HepG2 (cell line): ENCODE data around the gene PCYT2. TPM values are rescaled to one million over a fixed set of nuclear protein-coding genes. Genes with fewer than 3 reads are reported as not detected.
A peak's percentile ranks its signal among the peaks of the same experiment; 100 is the strongest.

ENCODE experiments used
- ATF3 ChIP-seq: sonication (generic); formaldehyde crosslinking; IDR thresholded peaks from 2 replicates; pipeline ENCODE4 v1.4.0; 2020; ENCODE audit warnings: missing genetic modification reagents
- CSRNP1 ChIP-seq: sonication (generic); formaldehyde crosslinking; IDR thresholded peaks from 2 replicates; pipeline ENCODE4 v1.8.1; 2023; ENCODE audit warnings: mild to moderate bottlenecking, missing genetic modification reagents
- FOXK1 ChIP-seq: sonication (generic); formaldehyde crosslinking; IDR thresholded peaks from 2 replicates; pipeline ENCODE4 v1.4.0; 2020; ENCODE audit warnings: low read depth, missing genetic modification reagents, borderline replicate concordance
- GATA4 ChIP-seq: sonication (generic); IDR thresholded peaks from 2 replicates; pipeline ENCODE4 v1.6.1; 2016; ENCODE audit warnings: antibody characterized with exemption, low read depth, borderline replicate concordance
- HDAC6 ChIP-seq: fragments of 200-600 bp; sonication (generic); IDR thresholded peaks from 2 replicates; pipeline ENCODE4 v1.7.0; 2017; ENCODE audit warnings: mild to moderate bottlenecking, antibody characterized with exemption, low read length, low read depth
- HIVEP1 ChIP-seq: sonication (generic); formaldehyde crosslinking; IDR thresholded peaks from 2 replicates; pipeline ENCODE4 v1.4.0; 2020; ENCODE audit warnings: mild to moderate bottlenecking, missing genetic modification reagents
- MYNN ChIP-seq: sonication (generic); formaldehyde crosslinking; IDR thresholded peaks from 2 replicates; pipeline ENCODE4 v1.4.0; 2020; ENCODE audit warnings: mild to moderate bottlenecking, low read depth, missing genetic modification reagents
- NFE2L2 ChIP-seq: fragments of 150-350 bp; IDR thresholded peaks from 2 replicates; pipeline ENCODE4 v1.6.1; 2014; ENCODE audit warnings: low read length
- POLR2A ChIP-seq, 2 experiments: IDR thresholded peaks; 2 replicates each; pipeline ENCODE4 v1.6.1; 2011; ENCODE audit warnings: low read depth in 2 of 2, low read length in 2 of 2, mild to moderate bottlenecking in 1 of 2, moderate library complexity in 1 of 2; ENCODE audit not compliant: insufficient read depth in 1 of 2
- POLR2AphosphoS5 ChIP-seq: IDR thresholded peaks from 2 replicates; pipeline ENCODE4 v1.6.1; 2012; ENCODE audit warnings: low read depth, low read length
- SKIL ChIP-seq: sonication (generic); formaldehyde crosslinking; IDR thresholded peaks from 2 replicates; pipeline ENCODE4 v1.8.0; 2022; ENCODE audit warnings: missing genetic modification reagents, mild to moderate bottlenecking, moderate library complexity, borderline replicate concordance
- SP2 ChIP-seq: sonication (generic); formaldehyde crosslinking; IDR thresholded peaks from 2 replicates; pipeline ENCODE4 v1.5.1; 2020; ENCODE audit warnings: mild to moderate bottlenecking, missing genetic modification reagents
- SRSF9 ChIP-seq: fragments of 200-400 bp; formaldehyde crosslinking; IDR thresholded peaks from 2 replicates; pipeline ENCODE4 v1.6.1; 2018; ENCODE audit warnings: borderline replicate concordance, mild to moderate bottlenecking, low read depth, low read length; ENCODE audit not compliant: insufficient read depth, poor library complexity, severe bottlenecking
- TBP ChIP-seq: sonication (generic); formaldehyde crosslinking; IDR thresholded peaks from 2 replicates; pipeline ENCODE4 v1.5.0; 2020; ENCODE audit warnings: missing genetic modification reagents
- TERF1 ChIP-seq: sonication (generic); formaldehyde crosslinking; IDR thresholded peaks from 2 replicates; pipeline ENCODE4 v1.8.0; 2022; ENCODE audit warnings: mild to moderate bottlenecking, missing genetic modification reagents, moderate library complexity
- TSC22D2 ChIP-seq: sonication (generic); formaldehyde crosslinking; IDR thresholded peaks from 2 replicates; pipeline ENCODE4 v1.5.1; 2020; ENCODE audit warnings: missing genetic modification reagents, mild to moderate bottlenecking, borderline replicate concordance
- ZFP41 ChIP-seq: sonication (generic); formaldehyde crosslinking; IDR thresholded peaks from 2 replicates; pipeline ENCODE4 v1.4.0; 2020; ENCODE audit warnings: mild to moderate bottlenecking, missing genetic modification reagents, borderline replicate concordance
- ZFYVE20 ChIP-seq: sonication (generic); formaldehyde crosslinking; IDR thresholded peaks from 2 replicates; pipeline ENCODE4 v1.8.0; 2023; ENCODE audit warnings: low read depth, mild to moderate bottlenecking, moderate library complexity, missing genetic modification reagents, borderline replicate concordance
- ZHX1 ChIP-seq: sonication (generic); formaldehyde crosslinking; IDR thresholded peaks from 2 replicates; pipeline ENCODE4 v1.8.1; 2022; ENCODE audit warnings: low read depth, mild to moderate bottlenecking, missing genetic modification reagents
- ZNF121 ChIP-seq: sonication (generic); formaldehyde crosslinking; IDR thresholded peaks from 2 replicates; pipeline ENCODE4 v1.5.0; 2020; ENCODE audit warnings: mild to moderate bottlenecking, missing genetic modification reagents
- ZNF263 ChIP-seq: sonication (generic); formaldehyde crosslinking; IDR thresholded peaks from 2 replicates; pipeline ENCODE4 v1.4.0; 2020; ENCODE audit warnings: missing genetic modification reagents
- ZNF333 ChIP-seq: sonication (generic); formaldehyde crosslinking; IDR thresholded peaks from 2 replicates; pipeline ENCODE4 v1.4.0; 2020; ENCODE audit warnings: mild to moderate bottlenecking, missing genetic modification reagents, borderline replicate concordance
- polyA plus RNA-seq, 8 experiments: library from polyadenylated mRNA; depleted of rRNA in 3 of 8; stranded (reverse) in 7 of 8; unstranded in 1 of 8; fragments of >200 nt; fragmentation: Illumina TruSeq in 4 of 8; extraction: Trizol in 4 of 8; gene quantifications; 2 replicates each; pipeline versions ENCODE4 v1.2.1 to v1.2.3, GENCODE V29; 2011 to 2016; ENCODE audit warnings: low read depth in 4 of 8, missing spikeins in 1 of 8, mixed read lengths in 1 of 8; ENCODE audit not compliant: insufficient read depth in 1 of 8
- total RNA-seq, 5 experiments: library from RNA; depleted of rRNA; stranded (reverse); fragments of >200 nt; fragmentation: Illumina TruSeq; extraction: Trizol; gene quantifications; 2 replicates each; pipeline ENCODE4 v1.2.3, GENCODE V29; 2016; ENCODE audit warnings: low read depth in 1 of 5

Gene PCYT2
- total and polyA plus RNA-seq, 2 of the 13 experiments (the other 11 are each of a cell fraction or from before 2014, with no cell fraction given), result 147 to 297 TPM

GRCh38 chr17:81925860-81926450 lies 14.8 kb upstream of the PCYT2 start (continued):
- peak; percentile 23; the same call in 1 of the 2 replicates for TF ChIP-seq ZFP41
- no peak for TF ChIP-seq ZFYVE20 (CRISPR knock-in tag)
- TF ChIP-seq MYNN (CRISPR knock-in tag), result 0 out of 2 replicates have a peak, but pooled peaks have one; percentile 3
- no peak for TF ChIP-seq TERF1
- peak; percentile 29; the same call in 1 of the 2 replicates for TF ChIP-seq SP2
- no peak for TF ChIP-seq HDAC6
- TF ChIP-seq TBP (CRISPR knock-in tag), result no peak
- TF ChIP-seq ZNF333, result no peak
- peak in 1 of 2 experiments; percentile 68; a peak in 1 of 4 replicates for TF ChIP-seq POLR2A (IDR thresholded peaks at IDR 0.05; ENCODE audit: insufficient read depth in 1 of 2, low read depth in 2 of 2, low read length in 2 of 2)
- TF ChIP-seq TSC22D2 (CRISPR knock-in tag), result 0 out of 2 replicates have a peak, but pooled peaks have one; percentile 14
- TF ChIP-seq HIVEP1 (CRISPR knock-in tag), result no peak
- TF ChIP-seq POLR2AphosphoS5, result no peak
- no peak for TF ChIP-seq ATF3 (CRISPR knock-in tag)
- no peak for TF ChIP-seq ZNF263 (CRISPR knock-in tag)
- no peak for TF ChIP-seq ZNF121 (CRISPR knock-in tag)
- TF ChIP-seq SRSF9, result no peak
- no peak for TF ChIP-seq NFE2L2
- TF ChIP-seq CSRNP1 (CRISPR knock-in tag), result no peak
- TF ChIP-seq FOXK1, result no peak
- no peak for TF ChIP-seq GATA4
- TF ChIP-seq SKIL (CRISPR knock-in tag), result no peak
- TF ChIP-seq ZHX1 (CRISPR knock-in tag), result no peak; the same call in 1 of the 2 replicates
